Nephron progenitor cell (in vitro differentiated cells): ENCODE measurements around the gene COLEC12.

Source experiments
- DNase-seq: peaks from one replicate; pipeline ENCODE4 v3.0.0; 2021
- H3K27ac Mint-ChIP-seq: 2 replicates; pipeline ENCODE4 v1.8.0; 2021; ENCODE audit warnings: mild to moderate bottlenecking, moderate library complexity, mixed read lengths
- H3K27me3 Mint-ChIP-seq: 2 replicates; pipeline ENCODE4 v1.8.0; 2021; ENCODE audit warnings: mild to moderate bottlenecking, low read depth, mixed read lengths; ENCODE audit not compliant: poor library complexity
- H3K36me3 Mint-ChIP-seq: 2 replicates; pipeline ENCODE4 v1.8.0; 2021; ENCODE audit warnings: low read depth, mixed read lengths
- H3K4me1 Mint-ChIP-seq: 2 replicates; pipeline ENCODE4 v1.8.0; 2021; ENCODE audit warnings: mixed read lengths
- H3K4me3 Mint-ChIP-seq: 2 replicates; pipeline ENCODE4 v1.8.0; 2021; ENCODE audit warnings: mild to moderate bottlenecking, moderate library complexity, mixed read lengths
- H3K9me3 Mint-ChIP-seq: 2 replicates; pipeline ENCODE4 v1.8.0; 2021; ENCODE audit warnings: mild to moderate bottlenecking, moderate library complexity, mixed read lengths
- TF ChIP-seq, protein P1 (sequence below): fragments of 200-600 bp; sonication (generic); IDR thresholded peaks from 2 replicates; pipeline ENCODE4 v1.5.0; 2021; ENCODE audit warnings: antibody characterized with exemption

Gene COLEC12

DNA sequence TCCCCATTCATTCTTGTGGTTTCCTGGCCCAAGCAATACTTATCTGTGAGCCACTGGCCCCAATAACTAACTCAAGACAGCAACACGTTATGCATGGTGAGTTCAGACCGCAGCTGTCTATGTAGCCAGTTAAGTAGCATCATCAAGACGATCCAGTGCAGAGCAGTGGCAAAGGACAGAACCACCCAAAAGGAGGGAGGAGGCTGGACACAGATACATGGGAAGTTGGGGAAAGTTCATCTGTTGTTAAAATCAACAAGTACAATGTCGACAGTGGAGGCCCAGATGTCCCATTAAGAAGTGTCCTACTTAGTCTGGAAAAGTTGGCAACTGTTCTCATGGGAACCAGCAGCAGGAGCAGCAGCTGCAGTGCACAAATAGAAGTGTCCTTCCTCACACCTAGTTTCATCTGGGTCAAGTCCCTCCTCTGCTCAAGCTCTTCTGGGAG lies 125.8 kb downstream of the COLEC12 start:
- Mint-ChIP-seq H3K4me3 (no peak overlapping the region), H3K4me1 (peaks cover 91% of the 10 kb centered on the region), H3K9me3 (no peaks in the 10 kb centered on the region), H3K36me3 (peaks cover 17% of the 10 kb centered on the region), H3K27me3 (peaks cover 2% of the 10 kb centered on the region), H3K27ac (no peak overlapping the region)
- DNase-seq = no peak
- TF ChIP-seq, protein P1, sequence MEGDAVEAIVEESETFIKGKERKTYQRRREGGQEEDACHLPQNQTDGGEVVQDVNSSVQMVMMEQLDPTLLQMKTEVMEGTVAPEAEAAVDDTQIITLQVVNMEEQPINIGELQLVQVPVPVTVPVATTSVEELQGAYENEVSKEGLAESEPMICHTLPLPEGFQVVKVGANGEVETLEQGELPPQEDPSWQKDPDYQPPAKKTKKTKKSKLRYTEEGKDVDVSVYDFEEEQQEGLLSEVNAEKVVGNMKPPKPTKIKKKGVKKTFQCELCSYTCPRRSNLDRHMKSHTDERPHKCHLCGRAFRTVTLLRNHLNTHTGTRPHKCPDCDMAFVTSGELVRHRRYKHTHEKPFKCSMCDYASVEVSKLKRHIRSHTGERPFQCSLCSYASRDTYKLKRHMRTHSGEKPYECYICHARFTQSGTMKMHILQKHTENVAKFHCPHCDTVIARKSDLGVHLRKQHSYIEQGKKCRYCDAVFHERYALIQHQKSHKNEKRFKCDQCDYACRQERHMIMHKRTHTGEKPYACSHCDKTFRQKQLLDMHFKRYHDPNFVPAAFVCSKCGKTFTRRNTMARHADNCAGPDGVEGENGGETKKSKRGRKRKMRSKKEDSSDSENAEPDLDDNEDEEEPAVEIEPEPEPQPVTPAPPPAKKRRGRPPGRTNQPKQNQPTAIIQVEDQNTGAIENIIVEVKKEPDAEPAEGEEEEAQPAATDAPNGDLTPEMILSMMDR = no peak

GRCh38 chr18:373780-374179 lies 126.7 kb downstream of the COLEC12 start:
- Mint-ChIP-seq H3K4me1 (peaks cover 89% of the 10 kb centered on the region), H3K27me3 (peaks cover 2% of the 10 kb centered on the region), H3K9me3 (no peaks in the 10 kb centered on the region), H3K36me3 (peaks cover 20% of the 10 kb centered on the region), H3K4me3 (no peak overlapping the region), H3K27ac (no peak overlapping the region)
- DNase-seq = no peak
- TF ChIP-seq, protein P1 = no peak

DNA sequence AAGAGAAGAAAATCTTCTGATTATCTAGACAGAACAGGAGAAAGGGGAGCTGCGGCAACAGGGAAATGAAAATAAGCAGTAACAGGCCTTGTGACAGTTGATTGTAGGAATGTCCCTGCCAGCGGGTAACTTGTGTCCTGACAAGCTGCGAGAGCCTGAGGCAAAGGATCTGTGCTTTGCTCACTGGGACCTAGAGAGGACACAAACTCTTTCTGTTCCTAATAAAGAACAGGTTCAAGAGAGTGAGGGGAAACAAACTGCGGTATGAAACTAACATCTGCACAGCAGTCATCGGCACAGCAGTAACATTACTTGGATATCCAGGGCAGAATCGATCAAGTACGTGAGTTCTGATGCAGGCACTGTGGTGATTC lies 128.9 kb downstream of the COLEC12 start:
- TF ChIP-seq, protein P1 = no peak
- Mint-ChIP-seq H3K4me3 (no peak overlapping the region), H3K36me3 (peaks cover 20% of the 10 kb centered on the region), H3K9me3 (no peaks in the 10 kb centered on the region), H3K27me3 (peaks cover under 1% of the 10 kb centered on the region), H3K4me1 (peaks cover 84% of the 10 kb centered on the region), H3K27ac (peak overlapping the region; percentile 96)
- DNase-seq = no peak

- DNase-seq = no peak
- Mint-ChIP-seq H3K4me1 (peaks cover 84% of the 10 kb centered on the region), H3K4me3 (peak overlapping the region; percentile 10), H3K36me3 (peaks cover 19% of the 10 kb centered on the region), H3K27ac (peak overlapping the region; percentile 96), H3K27me3 (no peaks in the 10 kb centered on the region), H3K9me3 (no peaks in the 10 kb centered on the region)
- TF ChIP-seq, protein P1 = no peak
Measured at GRCh38 chr18:370751-371608, 129.5 kb downstream of the COLEC12 start.

DNA sequence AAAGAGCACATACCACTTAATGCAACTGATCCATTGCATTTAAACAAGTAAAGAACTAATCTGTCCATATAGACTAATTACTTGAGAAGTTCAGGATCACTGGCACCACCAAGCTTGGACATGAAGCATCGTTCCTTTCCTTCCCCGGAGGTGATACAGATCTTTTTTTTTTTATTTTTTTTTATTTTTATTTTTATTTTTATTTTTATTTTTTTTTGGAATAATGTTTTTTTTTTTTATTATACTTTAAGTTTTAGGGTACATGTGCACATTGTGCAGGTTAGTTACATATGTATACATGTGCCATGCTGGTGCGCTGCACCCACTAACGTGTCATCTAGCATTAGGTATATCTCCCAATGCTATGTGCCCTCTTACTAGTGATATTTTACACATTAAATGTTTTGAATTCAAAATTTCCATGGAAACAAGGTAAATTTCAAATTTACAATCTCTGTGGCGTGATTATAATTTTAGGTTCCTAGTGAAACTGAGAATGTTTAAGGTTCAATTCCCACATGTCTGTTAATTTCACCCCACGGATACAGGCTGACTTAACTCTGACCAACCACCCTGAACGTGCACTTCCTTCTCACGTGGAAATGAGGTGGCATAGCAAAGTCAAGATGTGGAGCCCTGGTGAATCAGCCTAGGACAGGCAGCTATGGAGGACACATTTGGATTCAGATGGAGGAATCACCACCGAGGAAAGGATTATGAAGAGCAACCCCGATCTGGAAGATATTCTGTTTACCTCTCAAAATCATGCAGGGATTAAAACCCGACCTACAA lies 131.1 kb downstream of the COLEC12 start:
- TF ChIP-seq, protein P1 = no peak
- no peak for DNase-seq
- H3K9me3 Mint-ChIP-seq = no peaks in the 10 kb centered on the region
- peak overlapping the region; percentile 19 for H3K4me3 Mint-ChIP-seq
- H3K27ac Mint-ChIP-seq = peak overlapping the region; percentile 85
- peaks cover 86% of the 10 kb centered on the region for H3K4me1 Mint-ChIP-seq
- H3K36me3 Mint-ChIP-seq = peaks cover 10% of the 10 kb centered on the region
- no peaks in the 10 kb centered on the region for H3K27me3 Mint-ChIP-seq
